OCI-LY1 (cell line): ENCODE measurements around the gene JUP.

ENCODE experiments used
- H2AFZ ChIP-seq: fragments of 200-600 bp; sonication (generic), shearing (Covaris generic); 2 replicates; pipeline ENCODE4 v1.6.0; 2014; ENCODE audit warnings: antibody characterized with exemption, mild to moderate bottlenecking, low read length
- H3F3A ChIP-seq: fragments of 200-600 bp; sonication (generic), shearing (Covaris generic); 2 replicates; pipeline ENCODE4 v1.6.0; 2014; ENCODE audit warnings: mild to moderate bottlenecking, antibody characterized with exemption, low read length, moderate library complexity; ENCODE audit not compliant: insufficient read depth
- H3K27ac ChIP-seq: fragments of 200-600 bp; sonication (generic); 2 replicates; pipeline ENCODE4 v1.5.1; 2014; ENCODE audit warnings: low read length, mixed run types, mild to moderate bottlenecking, low read depth; ENCODE audit not compliant: poor library complexity, severe bottlenecking
- H3K27me3 ChIP-seq: fragments of 200-600 bp; sonication (generic); 2 replicates; pipeline ENCODE4 v1.6.0; 2014; ENCODE audit warnings: antibody characterized with exemption, mild to moderate bottlenecking, low read length, moderate library complexity; ENCODE audit not compliant: insufficient read depth
- H3K36me3 ChIP-seq: fragments of 200-600 bp; sonication (generic); 2 replicates; pipeline ENCODE4 v1.6.1; 2014; ENCODE audit warnings: mild to moderate bottlenecking, antibody characterized with exemption, low read length, moderate library complexity, mixed read lengths; ENCODE audit not compliant: insufficient read depth
- H3K4me1 ChIP-seq: fragments of 200-600 bp; sonication (generic); 2 replicates; pipeline ENCODE4 v1.5.1; 2014; ENCODE audit warnings: mild to moderate bottlenecking, low read length, moderate library complexity; ENCODE audit not compliant: insufficient read depth, severe bottlenecking
- H3K4me2 ChIP-seq: fragments of 200-600 bp; sonication (generic), shearing (Covaris generic); 2 replicates; pipeline ENCODE4 v1.6.1; 2014; ENCODE audit warnings: low read length
- H3K4me3 ChIP-seq: fragments of 200-600 bp; sonication (generic); 2 replicates; pipeline ENCODE4 v1.5.1; 2014; ENCODE audit warnings: low read length, low read depth, mild to moderate bottlenecking, mixed read lengths; ENCODE audit not compliant: poor library complexity, severe bottlenecking
- H3K79me2 ChIP-seq: fragments of 200-600 bp; shearing (Covaris generic); 2 replicates; pipeline ENCODE4 v1.6.1; 2016; ENCODE audit warnings: mixed run types, low read length, mixed read lengths; ENCODE audit not compliant: insufficient read depth
- H3K9ac ChIP-seq: fragments of 200-600 bp; sonication (generic), shearing (Covaris generic); 2 replicates; pipeline ENCODE4 v1.6.1; 2014; ENCODE audit warnings: mild to moderate bottlenecking, low read length, mixed read lengths
- H3K9me2 ChIP-seq: fragments of 200-600 bp; sonication (generic), shearing (Covaris generic); 2 replicates; pipeline ENCODE4 v1.6.1; 2014; ENCODE audit warnings: low read depth, mild to moderate bottlenecking, low read length, mixed read lengths
- H3K9me3 ChIP-seq: fragments of 200-600 bp; shearing (Covaris generic); 2 replicates; pipeline ENCODE4 v1.6.1; 2014; ENCODE audit warnings: low read length, mixed read lengths
- H4K20me1 ChIP-seq: fragments of 200-600 bp; sonication (generic), shearing (Covaris generic); 2 replicates; pipeline ENCODE4 v1.6.0; 2016; ENCODE audit warnings: mild to moderate bottlenecking, low read length; ENCODE audit not compliant: insufficient read depth
- EZH2 ChIP-seq: fragments of 200-600 bp; sonication (generic), shearing (Covaris generic); IDR thresholded peaks from 2 replicates; pipeline ENCODE4 v1.8.0; 2017; ENCODE audit warnings: borderline replicate concordance, mixed run types, mild to moderate bottlenecking, antibody characterized with exemption, low read length, moderate library complexity, mixed read lengths
- TF ChIP-seq, protein P1 (sequence below): fragments of 200-600 bp; sonication (generic), shearing (Covaris generic); IDR thresholded peaks from 2 replicates; pipeline ENCODE4 v1.5.1; 2017; ENCODE audit warnings: mild to moderate bottlenecking, antibody characterized with exemption, low read length, moderate library complexity, mixed read lengths

The JUP gene

GRCh38 chr17:41733348-41734138 lies 53.0 kb downstream of the JUP start:
- Histone ChIP-seq H3K4me1 (peaks cover 5% of the 10 kb centered on the region), H4K20me1 (no peaks in the 10 kb centered on the region), H3F3A (no peaks in the 10 kb centered on the region), H3K27ac (no peak overlapping the region), H3K4me3 (no peak overlapping the region), H3K27me3 (no peaks in the 10 kb centered on the region; the same call in 1 of the 2 replicates), H3K4me2 (no peak overlapping the region), H2AFZ (no peak overlapping the region), H3K9me3 (no peaks in the 10 kb centered on the region), H3K9ac (no peak overlapping the region), H3K36me3 (no peaks in the 10 kb centered on the region), H3K79me2 (no peaks in the 10 kb centered on the region), H3K9me2 (no peaks in the 10 kb centered on the region)
- TF ChIP-seq EZH2 = no peak
- TF ChIP-seq, protein P1, sequence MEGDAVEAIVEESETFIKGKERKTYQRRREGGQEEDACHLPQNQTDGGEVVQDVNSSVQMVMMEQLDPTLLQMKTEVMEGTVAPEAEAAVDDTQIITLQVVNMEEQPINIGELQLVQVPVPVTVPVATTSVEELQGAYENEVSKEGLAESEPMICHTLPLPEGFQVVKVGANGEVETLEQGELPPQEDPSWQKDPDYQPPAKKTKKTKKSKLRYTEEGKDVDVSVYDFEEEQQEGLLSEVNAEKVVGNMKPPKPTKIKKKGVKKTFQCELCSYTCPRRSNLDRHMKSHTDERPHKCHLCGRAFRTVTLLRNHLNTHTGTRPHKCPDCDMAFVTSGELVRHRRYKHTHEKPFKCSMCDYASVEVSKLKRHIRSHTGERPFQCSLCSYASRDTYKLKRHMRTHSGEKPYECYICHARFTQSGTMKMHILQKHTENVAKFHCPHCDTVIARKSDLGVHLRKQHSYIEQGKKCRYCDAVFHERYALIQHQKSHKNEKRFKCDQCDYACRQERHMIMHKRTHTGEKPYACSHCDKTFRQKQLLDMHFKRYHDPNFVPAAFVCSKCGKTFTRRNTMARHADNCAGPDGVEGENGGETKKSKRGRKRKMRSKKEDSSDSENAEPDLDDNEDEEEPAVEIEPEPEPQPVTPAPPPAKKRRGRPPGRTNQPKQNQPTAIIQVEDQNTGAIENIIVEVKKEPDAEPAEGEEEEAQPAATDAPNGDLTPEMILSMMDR = no peak

GRCh38 chr17:41731836-41732235 lies 54.7 kb downstream of the JUP start:
- H3K9me2 ChIP-seq = no peaks in the 10 kb centered on the region
- no peak overlapping the region for H3K27ac ChIP-seq
- no peaks in the 10 kb centered on the region for H3K4me1 ChIP-seq
- no peaks in the 10 kb centered on the region; the same call in 1 of the 2 replicates for H3K27me3 ChIP-seq
- no peak overlapping the region for H3K9ac ChIP-seq
- no peaks in the 10 kb centered on the region for H3F3A ChIP-seq
- H3K4me3 ChIP-seq = no peak overlapping the region
- no peaks in the 10 kb centered on the region for H3K79me2 ChIP-seq
- no peaks in the 10 kb centered on the region for H3K9me3 ChIP-seq
- H2AFZ ChIP-seq = no peak overlapping the region
- TF ChIP-seq, protein P1 = no peak
- no peak for TF ChIP-seq EZH2
- no peaks in the 10 kb centered on the region for H3K36me3 ChIP-seq
- no peaks in the 10 kb centered on the region for H4K20me1 ChIP-seq
- H3K4me2 ChIP-seq = no peak overlapping the region

GRCh38 chr17:41730479-41730878 lies 56.0 kb downstream of the JUP start:
- Histone ChIP-seq H3K36me3 (no peaks in the 10 kb centered on the region), H3K4me3 (no peak overlapping the region), H2AFZ (no peak overlapping the region), H3K4me2 (no peak overlapping the region), H3K4me1 (no peaks in the 10 kb centered on the region), H3K27me3 (peaks cover 4% of the 10 kb centered on the region; the same call in 1 of the 2 replicates), H3K9me3 (no peaks in the 10 kb centered on the region), H4K20me1 (no peaks in the 10 kb centered on the region), H3K27ac (no peak overlapping the region), H3K9ac (no peak overlapping the region), H3K9me2 (no peaks in the 10 kb centered on the region), H3F3A (no peaks in the 10 kb centered on the region), H3K79me2 (no peaks in the 10 kb centered on the region)
- TF ChIP-seq, protein P1 = no peak
- no peak for TF ChIP-seq EZH2
